HG03571 (cell line): Measurements from ENCODE around the gene UNC5CL.
A peak's percentile ranks its signal among the peaks of the same experiment; 100 is the strongest.

Experiments
- ATAC-seq: cut with Tn5 transposase; IDR thresholded peaks from one replicate; pipeline ENCODE4 v1.9.1; 2021; ENCODE audit not compliant: unreplicated experiment

The UNC5CL gene

DNA sequence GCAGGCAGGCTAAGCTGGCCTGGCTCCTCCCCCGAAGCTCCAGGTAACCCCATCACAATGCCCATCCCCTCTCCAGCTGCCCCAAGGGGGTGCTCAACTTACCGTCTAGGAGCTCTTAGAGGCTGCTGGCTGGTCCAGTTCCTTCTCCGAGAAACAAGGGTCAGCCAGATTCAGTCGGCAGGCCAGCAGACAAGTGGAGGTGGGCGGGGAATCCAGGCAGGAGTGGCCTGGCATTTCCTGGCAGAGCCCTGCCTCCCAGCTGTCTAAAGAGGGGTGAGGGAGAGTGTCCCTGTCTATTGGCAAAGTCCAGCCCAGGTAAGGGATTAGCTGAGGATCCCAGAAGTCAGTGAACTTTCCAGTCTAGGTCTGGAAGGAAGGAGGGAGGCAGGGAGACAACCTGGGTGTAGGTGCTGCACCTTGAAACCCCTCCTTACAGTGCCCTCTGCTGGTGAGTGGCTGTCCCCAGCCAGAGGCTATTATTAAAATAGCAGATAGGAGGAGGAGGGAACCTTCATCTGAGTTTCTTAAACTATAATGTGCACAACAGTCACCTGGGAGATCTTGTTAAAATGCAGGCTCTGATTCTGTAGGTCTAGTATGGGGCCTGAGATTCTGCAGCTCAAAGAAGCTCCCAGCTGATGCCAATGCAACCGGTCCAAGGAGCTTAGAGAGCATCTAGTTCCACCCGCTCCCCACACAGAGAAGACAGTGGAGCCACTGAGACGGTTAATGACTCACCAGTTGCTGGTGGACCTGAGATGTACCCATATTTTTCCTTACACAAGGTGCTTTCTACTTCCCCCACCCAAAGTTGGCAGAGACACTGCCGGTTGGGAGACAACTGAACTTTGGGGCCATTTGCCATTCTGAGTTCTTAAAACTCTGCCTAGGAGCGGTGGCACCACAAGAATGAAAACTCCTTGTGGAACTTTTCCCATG lies at the start of gene UNC5CL:
UNC5CL (minus strand) TSS at position 162 of the 939 bp plus-strand sequence. CDS start 4,147 bp downstream, outside the sequence.
- ATAC-seq = no peak

DNA sequence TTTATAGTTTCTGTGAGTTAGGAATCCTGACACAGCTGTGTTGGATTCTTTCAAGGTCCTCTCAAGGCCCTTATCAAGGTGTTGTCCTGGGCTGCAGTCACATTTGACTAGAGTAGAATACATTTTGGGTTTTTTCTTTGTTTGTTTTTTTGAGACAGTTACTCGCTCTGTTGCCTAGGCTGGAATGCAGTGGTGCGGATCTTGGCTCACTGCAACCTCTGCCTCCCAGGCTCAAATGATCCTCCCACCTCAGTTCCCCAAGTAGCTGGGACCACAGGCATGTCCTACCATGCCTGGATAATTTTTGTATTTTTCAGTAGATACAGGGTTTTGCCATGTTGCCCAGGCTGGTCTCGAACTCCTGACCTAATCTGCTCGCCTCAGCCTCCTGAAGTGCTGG lies 49.4 kb upstream of the UNC5CL start:
- ATAC-seq = no peak

DNA sequence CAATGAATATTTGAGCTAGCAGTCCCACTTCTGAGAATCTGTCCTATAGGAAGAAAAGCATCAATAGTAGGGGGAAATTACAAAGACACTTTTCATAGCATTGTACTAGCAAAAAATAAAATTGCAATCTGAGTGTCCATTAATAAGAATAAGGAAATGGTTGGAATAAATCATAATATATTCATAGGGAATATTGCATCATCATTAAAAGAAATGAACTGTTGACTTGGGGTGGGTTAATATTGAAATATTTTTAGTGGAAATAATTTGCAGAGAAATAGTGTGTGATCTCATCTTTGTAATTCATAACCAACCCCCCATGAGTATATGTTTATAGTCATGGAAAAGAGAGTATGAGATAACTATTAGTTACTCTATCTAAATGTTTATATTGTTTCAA lies 46.2 kb upstream of the UNC5CL start:
- no peak for ATAC-seq

GRCh38 chr6:41083072-41083471 lies 44.1 kb upstream of the UNC5CL start:
- no peak for ATAC-seq

- no peak for ATAC-seq
Measured at GRCh38 chr6:41080621-41081020, 41.6 kb upstream of the UNC5CL start.

DNA sequence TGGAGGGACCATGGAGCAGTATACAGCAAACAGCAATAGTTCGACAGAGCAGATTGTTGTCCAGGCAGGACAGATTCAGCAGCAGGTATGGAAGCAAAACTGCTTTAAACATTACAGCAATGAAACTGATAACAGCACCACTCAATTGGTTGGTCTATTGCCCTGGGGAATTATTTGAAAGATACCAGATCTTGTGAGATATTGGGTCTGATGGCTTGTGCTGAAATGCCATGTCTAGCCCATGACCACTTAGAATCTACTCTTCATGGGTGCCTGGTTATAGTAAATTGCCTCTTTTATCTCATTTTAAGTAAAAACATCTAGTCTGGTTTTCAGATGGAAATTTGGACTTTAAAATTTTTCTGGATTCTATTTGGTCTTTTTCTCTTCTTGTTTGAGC lies 40.1 kb upstream of the UNC5CL start:
- ATAC-seq = no peak

DNA sequence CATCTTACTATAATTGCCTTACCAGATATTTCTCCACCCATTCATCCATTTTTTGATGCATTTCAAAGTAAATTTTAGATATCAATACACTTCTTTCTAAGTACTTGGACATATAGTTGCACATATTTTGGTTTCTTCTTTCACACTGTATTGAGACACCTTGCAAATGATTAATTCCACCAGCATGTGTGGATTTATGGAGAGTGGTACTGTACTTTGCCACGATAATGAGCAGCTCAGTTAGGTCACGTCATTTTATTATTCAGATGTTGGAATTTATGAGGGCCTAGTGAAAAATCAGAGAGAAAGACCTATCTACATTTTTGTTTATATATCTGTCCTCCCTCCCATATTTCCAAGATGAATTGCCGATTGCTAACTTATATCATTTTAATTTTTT lies 39.1 kb upstream of the UNC5CL start:
- ATAC-seq = no peak

GRCh38 chr6:41077536-41077935 lies 38.5 kb upstream of the UNC5CL start:
- no peak for ATAC-seq

DNA sequence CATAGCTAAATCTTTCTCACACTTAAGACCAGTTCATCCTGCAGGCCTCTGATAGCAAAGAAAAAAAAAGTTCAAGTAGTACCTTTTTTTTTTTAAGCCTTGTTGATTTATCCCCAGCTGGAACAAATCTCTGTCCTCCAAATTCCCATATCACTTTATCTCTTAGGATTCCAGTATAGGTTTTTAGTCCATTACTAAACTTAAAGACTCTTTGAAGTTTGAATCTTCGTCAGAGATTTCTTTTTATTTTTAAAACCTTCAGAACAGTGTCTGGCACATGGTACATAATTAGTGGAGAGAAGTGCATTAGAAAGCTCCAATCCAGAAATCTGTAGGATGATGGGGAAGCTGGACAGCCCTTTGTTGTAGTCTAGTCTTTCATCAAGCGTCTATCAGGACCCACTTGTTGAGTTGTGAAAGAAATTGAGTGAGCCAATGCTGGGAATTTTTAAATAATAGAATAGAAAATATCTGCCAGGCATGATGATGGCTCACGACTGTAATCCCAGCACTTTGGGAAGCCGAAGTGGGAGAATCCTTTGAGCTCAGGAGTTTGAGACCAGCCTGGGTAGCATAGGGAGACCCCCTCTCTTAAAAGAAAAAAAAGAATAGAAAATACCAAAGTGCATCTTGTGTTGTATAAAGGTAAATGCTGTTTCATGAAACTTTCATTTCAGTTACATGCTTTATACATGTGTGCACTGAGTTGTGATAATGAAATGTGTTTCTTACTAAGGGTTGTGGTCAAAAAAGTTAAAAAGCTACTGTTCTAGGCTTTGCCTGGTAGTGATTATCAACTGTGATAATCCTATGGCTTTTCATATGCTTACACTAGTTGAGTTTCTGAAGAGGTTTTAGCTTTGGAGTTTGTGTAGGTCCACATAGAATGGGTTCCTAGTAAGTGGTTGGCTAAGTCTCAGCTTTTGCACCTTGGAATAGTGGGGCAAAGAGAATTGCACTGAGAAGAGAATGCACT lies 36.9 kb upstream of the UNC5CL start:
- no peak for ATAC-seq

DNA sequence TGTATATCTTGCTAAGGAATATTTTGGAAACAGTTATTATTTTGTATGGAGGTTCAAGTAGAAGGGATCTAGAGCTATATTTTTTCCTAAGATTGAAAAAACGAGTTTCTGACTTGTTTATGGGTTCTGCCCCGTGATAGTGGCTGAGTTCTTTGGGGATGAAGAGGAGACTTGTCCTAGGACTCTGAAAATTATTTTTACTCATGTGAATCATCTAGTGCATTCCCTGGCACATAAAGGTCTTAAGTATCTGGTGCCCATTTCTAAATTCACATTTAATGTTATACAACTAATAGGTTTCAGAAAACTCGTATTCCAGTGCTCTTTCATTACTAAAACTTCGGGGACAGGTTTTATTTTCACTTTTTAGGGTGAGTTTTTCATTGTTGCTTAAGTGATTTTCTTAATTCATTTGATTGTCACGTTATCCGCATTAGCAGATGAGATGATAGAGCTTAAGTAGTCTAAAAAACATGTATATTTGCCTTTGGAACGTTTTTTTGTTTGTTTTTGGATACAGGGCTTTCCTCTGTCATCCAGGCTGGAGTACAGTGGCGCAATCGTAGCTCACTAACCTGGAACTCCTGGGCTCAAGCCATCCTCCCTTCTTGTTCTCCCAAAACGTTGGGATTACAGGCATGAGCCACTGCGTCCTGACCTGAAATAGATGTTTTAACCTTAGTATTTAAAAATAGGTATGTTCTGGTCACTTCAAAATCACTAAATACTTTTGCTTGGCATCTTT lies 35.8 kb upstream of the UNC5CL start:
- no peak for ATAC-seq

- no peak for ATAC-seq
Measured at GRCh38 chr6:41073968-41074691, 35.1 kb upstream of the UNC5CL start.

GRCh38 chr6:41073203-41073967 lies 34.4 kb upstream of the UNC5CL start:
- peak; percentile 24 for ATAC-seq

DNA sequence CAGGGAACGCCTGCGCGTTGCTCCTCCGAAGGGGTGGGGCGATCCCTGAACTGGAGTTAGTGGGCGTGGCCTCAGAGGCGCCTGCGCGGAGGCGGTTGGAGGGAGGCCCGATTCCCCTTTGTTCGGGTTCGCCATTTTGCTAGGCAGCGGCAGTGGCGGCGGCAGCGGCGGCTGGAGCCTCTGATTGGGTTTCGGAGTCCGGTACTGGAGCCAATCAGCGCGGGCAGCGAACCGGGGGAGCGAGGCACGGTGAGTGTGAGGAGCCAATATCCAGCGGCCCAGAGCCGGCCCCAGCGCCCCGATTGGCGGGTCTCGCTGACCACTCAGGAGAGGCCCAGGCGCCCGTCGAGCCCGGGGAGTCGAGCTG lies 33.8 kb upstream of the UNC5CL start, which contains the start of gene NFYA:
NFYA (plus strand) TSS at position 139 of the 367 bp plus-strand sequence. CDS start 6,116 bp downstream, outside the sequence.
- peak; percentile 61 for ATAC-seq

- peak; percentile 57 for ATAC-seq
Measured at GRCh38 chr6:41071923-41072835, 33.2 kb upstream of the UNC5CL start, which contains the start of gene OARD1. TSS of gene OARD1 (minus strand) at chr6:41072356. CDS start at chr6:41071634, 722 bp downstream.

GRCh38 chr6:41071501-41071922 lies 32.5 kb upstream of the UNC5CL start:
- ATAC-seq = no peak

- no peak for ATAC-seq
Measured at GRCh38 chr6:41066867-41067304, 27.9 kb upstream of the UNC5CL start.

- ATAC-seq = no peak
Measured at GRCh38 chr6:41065550-41066026, 26.6 kb upstream of the UNC5CL start.

- ATAC-seq = no peak
Measured at GRCh38 chr6:41064841-41065240, 25.8 kb upstream of the UNC5CL start.
